IMR-90 (cell line): ENCODE data around the gene LIMCH1. TPM values are rescaled to one million over a fixed set of nuclear protein-coding genes. Genes with fewer than 3 reads are reported as not detected.

Experiments
- ATAC-seq: fragments of 200-7000 bp; cut with Tn5 transposase; 2 replicates; pipeline ENCODE4 v1.9.1; 2020; ENCODE audit warnings: low read depth, mild to moderate bottlenecking, moderate library complexity
- BruUV-seq: library from RNA; stranded (reverse); fragments of 400-500 nt; replicated peaks from 2 replicates; lab custom pipeline; 2021; lab: Mats Ljungman, UMichigan
- CTCF ChIA-PET: fragments of 300-600 bp; formaldehyde crosslinking; extraction: SDS; loops from one replicate; lab custom pipeline; 2021; ENCODE audit warnings: antibody characterized with exemption; lab: Yijun Ruan, JAX
- POLR2A ChIA-PET: fragments of 300-600 bp; sonication (Branson Sonifier 250); formaldehyde crosslinking; loops from one replicate; lab custom pipeline; 2022; ENCODE audit warnings: antibody characterized with exemption; ENCODE audit not compliant: unreplicated experiment; lab: Charles Lee
- DNase-seq: peaks from one replicate; pipeline ENCODE4 v3.0.0; 2013
- H2AFZ ChIP-seq: replicated peaks from 2 replicates; pipeline ENCODE3; 2013; ENCODE audit warnings: low read length, mild to moderate bottlenecking; ENCODE audit not compliant: poor library complexity
- H2AK5ac ChIP-seq: 2 replicates; pipeline ENCODE4 v1.6.1; 2013; ENCODE audit warnings: low read depth, low read length, inconsistent platforms
- H2AK9ac ChIP-seq: replicated peaks from 2 replicates; pipeline ENCODE3; 2013; ENCODE audit warnings: mild to moderate bottlenecking, low read depth, low read length, moderate library complexity; ENCODE audit not compliant: poor library complexity
- H2BK120ac ChIP-seq: 2 replicates; pipeline ENCODE4 v1.6.1; 2013; ENCODE audit warnings: low read depth, low read length, inconsistent platforms
- H2BK15ac ChIP-seq: 3 replicates; pipeline ENCODE4 v1.6.1; 2013; ENCODE audit warnings: low read depth, low read length, inconsistent platforms
- H2BK20ac ChIP-seq: 2 replicates; pipeline ENCODE4 v1.6.1; 2013; ENCODE audit warnings: low read depth, mild to moderate bottlenecking, inconsistent platforms, low read length, moderate library complexity
- H2BK5ac ChIP-seq: 2 replicates; pipeline ENCODE4 v1.6.1; 2013; ENCODE audit warnings: mild to moderate bottlenecking, low read depth, low read length, inconsistent platforms; ENCODE audit not compliant: poor library complexity, severe bottlenecking
- H3K14ac ChIP-seq: replicated peaks from 2 replicates; pipeline ENCODE4 v1.6.1; 2013; ENCODE audit warnings: low read depth, low read length, inconsistent platforms
- H3K18ac ChIP-seq: 2 replicates; pipeline ENCODE4 v1.6.1; 2013; ENCODE audit warnings: low read depth, low read length, control low read depth
- H3K23ac ChIP-seq: 2 replicates; pipeline ENCODE4 v1.6.1; 2013; ENCODE audit warnings: low read depth, low read length, inconsistent platforms
- H3K27ac ChIP-seq: 2 replicates; pipeline ENCODE4 v1.5.1; 2013; ENCODE audit warnings: mild to moderate bottlenecking, control low read depth, low read length; ENCODE audit not compliant: insufficient read depth
- H3K27me3 ChIP-seq: 2 replicates; pipeline ENCODE4 v1.6.1; 2013; ENCODE audit warnings: low read length; ENCODE audit not compliant: control insufficient read depth, insufficient read depth
- H3K36me3 ChIP-seq: 2 replicates; pipeline ENCODE4 v1.6.1; 2013; ENCODE audit warnings: low read length, mixed read lengths; ENCODE audit not compliant: control insufficient read depth, insufficient read depth
- H3K4ac ChIP-seq: 2 replicates; pipeline ENCODE4 v1.6.1; 2013; ENCODE audit warnings: low read depth, low read length, inconsistent platforms
- H3K4me1 ChIP-seq: 2 replicates; pipeline ENCODE4 v1.6.1; 2013; ENCODE audit warnings: low read length, mixed read lengths; ENCODE audit not compliant: control insufficient read depth, insufficient read depth
- H3K4me2 ChIP-seq: 2 replicates; pipeline ENCODE4 v1.6.1; 2013; ENCODE audit warnings: low read depth, mild to moderate bottlenecking, control low read depth, low read length, moderate library complexity
- H3K4me3 ChIP-seq: 2 replicates; pipeline ENCODE4 v1.5.1; 2013; ENCODE audit warnings: low read depth, mild to moderate bottlenecking, control low read depth, low read length, moderate library complexity; ENCODE audit not compliant: insufficient read depth
- H3K56ac ChIP-seq: 2 replicates; pipeline ENCODE4 v1.6.1; 2013; ENCODE audit warnings: low read length, inconsistent platforms; ENCODE audit not compliant: insufficient read depth; ENCODE audit errors: extremely low read depth
- H3K79me1 ChIP-seq, 2 experiments: 2 replicates each; pipeline ENCODE4 v1.6.1; 2013; ENCODE audit warnings: low read length in 2 of 2, inconsistent platforms in 1 of 2, low read depth in 1 of 2
- H3K9ac ChIP-seq: 2 replicates; pipeline ENCODE4 v1.6.1; 2013; ENCODE audit warnings: low read depth, low read length, control low read depth
- H3K9me1 ChIP-seq: 2 replicates; pipeline ENCODE4 v1.6.1; 2013; ENCODE audit warnings: low read length, inconsistent platforms; ENCODE audit not compliant: insufficient read depth
- H3K9me3 ChIP-seq: 2 replicates; pipeline ENCODE4 v1.6.1; 2013; ENCODE audit warnings: low read length; ENCODE audit not compliant: control insufficient read depth, insufficient read depth
- H4K20me1 ChIP-seq: 2 replicates; pipeline ENCODE4 v1.6.1; 2013; ENCODE audit warnings: low read length, inconsistent platforms; ENCODE audit not compliant: insufficient read depth
- H4K5ac ChIP-seq: 2 replicates; pipeline ENCODE4 v1.6.1; 2013; ENCODE audit warnings: mild to moderate bottlenecking, low read depth, low read length, control low read depth
- H4K8ac ChIP-seq, 2 experiments: 2 replicates each; pipeline ENCODE4 v1.6.1; 2013; ENCODE audit warnings: low read depth in 2 of 2, low read length in 2 of 2, control low read depth in 1 of 2, inconsistent platforms in 1 of 2
- H4K91ac ChIP-seq: 2 replicates; pipeline ENCODE4 v1.6.1; 2013; ENCODE audit warnings: low read depth, low read length, inconsistent platforms; ENCODE audit not compliant: insufficient read depth
- CTCF ChIP-seq: conservative IDR thresholded peaks from 2 replicates; pipeline ENCODE4 v1.5.1; 2012; ENCODE audit warnings: mild to moderate bottlenecking, low read depth, low read length, improper control_type of control experiment
- ELK1 ChIP-seq: fragments of 150-350 bp; IDR thresholded peaks from 2 replicates; pipeline ENCODE4 v1.6.1; 2016; ENCODE audit warnings: low read depth, mild to moderate bottlenecking, low read length, moderate library complexity, borderline replicate concordance
- MAFK ChIP-seq: IDR thresholded peaks from 2 replicates; pipeline ENCODE4 v1.6.1; 2012; ENCODE audit warnings: low read depth, low read length, improper control_type of control experiment
- MAZ ChIP-seq: IDR thresholded peaks from 2 replicates; pipeline ENCODE4 v1.6.1; 2012; ENCODE audit warnings: low read depth, mild to moderate bottlenecking, low read length, improper control_type of control experiment, moderate library complexity, borderline replicate concordance
- MXI1 ChIP-seq: IDR thresholded peaks from 2 replicates; pipeline ENCODE4 v1.6.1; 2012; ENCODE audit warnings: low read depth, mild to moderate bottlenecking, low read length, moderate library complexity, borderline replicate concordance
- RAD21 ChIP-seq: IDR thresholded peaks from 2 replicates; pipeline ENCODE4 v1.6.1; 2012; ENCODE audit warnings: low read length, improper control_type of control experiment
- RFX5 ChIP-seq: IDR thresholded peaks from 2 replicates; pipeline ENCODE4 v1.8.0; 2012; ENCODE audit warnings: low read depth, mild to moderate bottlenecking, low read length, moderate library complexity
- WGBS, 2 experiments: methylation state at CpG; one replicate each; pipeline versions ENCODE4 v1.1.5 to v1.1.7; 2013; ENCODE audit warnings: missing lambda C conversion rate in 2 of 2; ENCODE audit not compliant: insufficient read length in 1 of 2; ENCODE audit errors: extremely low coverage in 2 of 2; 5-methylcytosine and 5-hydroxymethylcytosine counted together
- dilution Hi-C: fragments of 300-500 bp; cut with HindIII; formaldehyde crosslinking; loops from one replicate; pipeline ENCODE4 v1.14.3; 2018; ENCODE audit warnings: low sequenced_read_pairs; ENCODE audit not compliant: unreplicated experiment
- in situ Hi-C: fragments of 300-500 bp; cut with MboI; formaldehyde crosslinking; loops from 3 replicates; pipeline ENCODE4 v1.14.3; 2019; ENCODE audit warnings: low sequenced_read_pairs, inconsistent platforms, mixed read lengths
- intact Hi-C: fragments of 100-400 bp; cut with micrococcal nuclease; formaldehyde crosslinking; loops from 2 replicates; pipeline ENCODE4 v1.10.0; 2022
- polyA plus RNA-seq, 3 experiments: library from polyadenylated mRNA; depleted of rRNA; stranded (reverse); fragments of >200 nt; gene quantifications; 2 replicates each; pipeline ENCODE4 v1.2.3, GENCODE V29; 2012; ENCODE audit warnings: low replicate concordance in 1 of 3
- total RNA-seq: library from RNA; depleted of rRNA; stranded (reverse); fragments of >200 nt; gene quantifications from 2 replicates; pipeline ENCODE4 v1.2.3, GENCODE V29; 2012

Gene LIMCH1
- total and polyA plus RNA-seq, 2 of the 4 experiments (the other 2 are of a cell fraction): 0.89 to 2.9 TPM

GRCh38 chr4:41722181-41722580 is 184.2 kb downstream of the LIMCH1 start:
- ChIA-PET CTCF (no interaction called here), POLR2A (no interaction called here)
- H3K27me3 ChIP-seq: no peaks in the 10 kb centered on the region
- WGBS, 2 experiments: no CpG with 5 or more reads among the region's 1 CpG
- H3K4me3 ChIP-seq: no peak overlapping the region
- no peak overlapping the region for H2BK5ac ChIP-seq
- H3K9me1 ChIP-seq: peaks cover 3% of the 10 kb centered on the region; the same call in 1 of the 2 replicates
- ATAC-seq: no peak
- H4K8ac ChIP-seq: no peak overlapping the region
- no peak overlapping the region for H2AK5ac ChIP-seq
- intact Hi-C loops: no loop called here
- peak overlapping the region; percentile 33; the same call in 1 of the 2 replicates for H3K18ac ChIP-seq
- no peaks in the 10 kb centered on the region for H4K20me1 ChIP-seq
- H3K9ac ChIP-seq: no peak overlapping the region
- BruUV-seq: no TSS peak
- in situ Hi-C loops: no loop called here
- H3K23ac ChIP-seq: no peak overlapping the region
- H2BK20ac ChIP-seq: no peak overlapping the region
- H3K4me2 ChIP-seq: no peak overlapping the region
- no peaks in the 10 kb centered on the region for H3K36me3 ChIP-seq
- no peak for TF ChIP-seq MAFK
- no peak for TF ChIP-seq MAZ
- TF ChIP-seq RAD21: no peak
- TF ChIP-seq MXI1: no peak
- no peak for TF ChIP-seq CTCF
- no peak for TF ChIP-seq ELK1
- TF ChIP-seq RFX5: no peak
- H3K79me1 ChIP-seq: no peaks in the 10 kb centered on the region
- H2AK9ac ChIP-seq: no peak overlapping the region
- no peak overlapping the region for H4K91ac ChIP-seq
- no peak overlapping the region for H2BK15ac ChIP-seq
- peaks cover 3% of the 10 kb centered on the region for H3K4me1 ChIP-seq
- no peak overlapping the region for H2AFZ ChIP-seq
- H3K9me3 ChIP-seq: peaks cover 2% of the 10 kb centered on the region; the same call in 1 of the 2 replicates
- 0 out of 2 replicates have a peak overlapping the region, but pooled peaks have one; percentile 4 for H3K4ac ChIP-seq
- no peak overlapping the region for H3K14ac ChIP-seq
- H3K56ac ChIP-seq: no peak overlapping the region
- dilution Hi-C loops: no loop called here
- H4K5ac ChIP-seq: no peak overlapping the region; the same call in 1 of the 2 replicates
- no peak overlapping the region for H3K27ac ChIP-seq
- DNase-seq: peak; percentile 34
- no peak overlapping the region for H2BK120ac ChIP-seq
